Karpas-422 (cell line): Measurements from ENCODE around the gene TRIO. TPM values are rescaled to one million over a fixed set of nuclear protein-coding genes. Genes with fewer than 3 reads are reported as not detected.

Source experiments
- DNase-seq: peaks from one replicate; pipeline ENCODE4 v3.0.0-alpha.2; 2015
- H2AFZ ChIP-seq: fragments of 200-600 bp; sonication (generic); 2 replicates; pipeline ENCODE4 v1.6.1; 2014; ENCODE audit warnings: antibody characterized with exemption, low read length, mixed read lengths
- H3K27ac ChIP-seq: fragments of 200-600 bp; sonication (generic); 2 replicates; pipeline ENCODE4 v1.5.1; 2014; ENCODE audit warnings: mild to moderate bottlenecking, low read length, moderate library complexity
- H3K27me3 ChIP-seq: fragments of 200-600 bp; sonication (generic); 2 replicates; pipeline ENCODE4 v1.6.1; 2014; ENCODE audit warnings: low read length, mixed read lengths
- H3K36me3 ChIP-seq: fragments of 200-600 bp; sonication (generic); 2 replicates; pipeline ENCODE4 v1.6.1; 2014; ENCODE audit warnings: low read length, mixed read lengths; ENCODE audit not compliant: insufficient read depth
- H3K4me1 ChIP-seq: fragments of 200-600 bp; sonication (generic); 2 replicates; pipeline ENCODE4 v1.6.1; 2014; ENCODE audit warnings: mild to moderate bottlenecking, low read length, mixed read lengths
- H3K4me2 ChIP-seq: fragments of 200-600 bp; sonication (generic); 2 replicates; pipeline ENCODE4 v1.6.1; 2014; ENCODE audit warnings: low read length, low read depth, mild to moderate bottlenecking; ENCODE audit not compliant: poor library complexity, severe bottlenecking
- H3K4me3 ChIP-seq: fragments of 200-600 bp; sonication (generic); 2 replicates; pipeline ENCODE4 v1.5.1; 2014; ENCODE audit warnings: mild to moderate bottlenecking, antibody characterized with exemption, low read length, mixed read lengths
- H3K79me2 ChIP-seq: fragments of 200-600 bp; sonication (generic); 2 replicates; pipeline ENCODE4 v1.6.1; 2014; ENCODE audit warnings: mild to moderate bottlenecking, low read length, mixed read lengths
- H3K9ac ChIP-seq: fragments of 200-600 bp; sonication (generic); 2 replicates; pipeline ENCODE4 v1.6.0; 2014; ENCODE audit warnings: low read length
- H3K9me2 ChIP-seq: fragments of 200-600 bp; sonication (generic), shearing (Covaris generic); replicated peaks from 2 replicates; pipeline ENCODE4 v1.6.0; 2014; ENCODE audit warnings: mild to moderate bottlenecking, low read length, moderate library complexity; ENCODE audit not compliant: insufficient read depth
- H3K9me3 ChIP-seq: fragments of 300-700, 200-600 bp; sonication (generic); 2 replicates; pipeline ENCODE4 v1.6.1; 2014; ENCODE audit warnings: low read length, mixed read lengths
- H4K20me1 ChIP-seq: fragments of 200-600 bp; sonication (generic); 2 replicates; pipeline ENCODE4 v1.6.1; 2014; ENCODE audit warnings: mild to moderate bottlenecking, antibody characterized with exemption, low read length, low read depth; ENCODE audit not compliant: insufficient read depth
- total RNA-seq: library from RNA; depleted of rRNA; stranded (reverse); fragments of >200 nt; shearing (Covaris generic); gene quantifications from 2 replicates; pipeline ENCODE4 v1.2.3, GENCODE V29; 2014; ENCODE audit warnings: low replicate concordance

Gene TRIO
- total RNA-seq, 1 experiment from 2014 or later, result 0.04 TPM

DNA sequence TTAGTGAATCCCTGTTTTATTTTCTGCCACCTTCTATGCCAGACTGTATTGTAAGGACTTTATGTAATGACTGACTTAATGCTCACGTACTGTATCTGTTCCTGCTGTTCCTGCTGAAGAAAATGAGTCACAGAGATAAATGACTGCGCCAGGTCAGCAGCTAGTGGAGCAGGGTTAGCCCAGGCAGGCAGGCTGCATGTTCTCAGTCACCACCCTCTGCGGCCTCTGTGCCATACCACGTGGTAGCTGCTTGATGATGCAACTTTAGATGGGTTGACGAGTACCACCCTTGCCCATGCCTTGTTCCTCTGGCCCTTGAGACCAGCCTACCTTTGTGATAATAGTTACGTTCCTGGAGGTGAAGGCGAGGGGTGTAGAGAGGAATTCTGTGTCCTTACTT is 161.9 kb downstream of the TRIO start:
- DNase-seq, result no peak
- no peak overlapping the region for H3K9ac ChIP-seq
- H3K9me2 ChIP-seq, result no peaks in the 10 kb centered on the region; the same call in 1 of the 2 replicates
- H2AFZ ChIP-seq, result no peak overlapping the region
- no peak overlapping the region for H3K27ac ChIP-seq
- no peaks in the 10 kb centered on the region for H3K36me3 ChIP-seq
- no peaks in the 10 kb centered on the region for H3K27me3 ChIP-seq
- no peaks in the 10 kb centered on the region for H3K9me3 ChIP-seq
- H3K4me3 ChIP-seq, result no peak overlapping the region
- no peaks in the 10 kb centered on the region for H3K79me2 ChIP-seq
- H3K4me2 ChIP-seq, result no peak overlapping the region
- no peaks in the 10 kb centered on the region for H3K4me1 ChIP-seq
- H4K20me1 ChIP-seq, result no peaks in the 10 kb centered on the region

- H3K4me3 ChIP-seq, result no peak overlapping the region
- no peaks in the 10 kb centered on the region for H3K9me3 ChIP-seq
- H3K79me2 ChIP-seq, result no peaks in the 10 kb centered on the region
- H3K36me3 ChIP-seq, result no peaks in the 10 kb centered on the region
- H4K20me1 ChIP-seq, result no peaks in the 10 kb centered on the region
- H3K4me1 ChIP-seq, result no peaks in the 10 kb centered on the region
- H3K27ac ChIP-seq, result no peak overlapping the region
- no peak for DNase-seq
- no peak overlapping the region for H2AFZ ChIP-seq
- H3K27me3 ChIP-seq, result no peaks in the 10 kb centered on the region
- H3K4me2 ChIP-seq, result no peak overlapping the region
- no peak overlapping the region for H3K9ac ChIP-seq
- no peaks in the 10 kb centered on the region; the same call in 1 of the 2 replicates for H3K9me2 ChIP-seq
Measured at GRCh38 chr5:14306329-14306815, 163.2 kb downstream of the TRIO start.

DNA sequence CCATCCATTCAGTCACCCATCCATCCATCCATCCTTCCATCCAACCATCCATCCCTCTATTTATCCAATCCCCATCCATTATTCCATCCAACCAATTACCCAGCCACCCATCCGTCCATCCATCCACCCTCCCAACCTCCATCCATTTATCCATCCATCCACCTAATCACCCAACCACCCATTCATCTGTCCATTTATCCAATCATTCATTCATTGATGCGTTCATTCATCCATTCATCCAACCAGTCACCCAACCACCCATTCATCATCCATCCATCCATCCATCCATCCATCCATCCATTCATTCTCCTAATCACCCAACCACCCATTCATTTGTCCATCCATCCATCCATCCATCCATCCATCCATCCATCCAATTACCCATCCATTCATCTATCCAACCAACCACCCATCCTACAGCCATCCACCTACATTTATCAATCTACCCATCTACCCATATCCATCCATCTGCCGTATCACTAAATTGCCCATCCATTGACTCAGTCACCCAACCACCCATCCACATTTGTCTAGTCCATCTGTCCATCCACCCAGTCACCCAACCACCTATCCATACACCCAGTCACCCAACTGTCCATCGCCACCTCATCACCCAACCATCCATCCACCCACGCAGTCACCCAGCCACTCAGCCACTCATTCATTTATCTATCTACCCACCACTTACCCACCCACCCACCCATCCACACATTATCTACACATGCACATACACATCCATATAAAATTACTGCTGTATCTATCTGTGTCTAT is 165.4 kb downstream of the TRIO start:
- no peaks in the 10 kb centered on the region for H3K36me3 ChIP-seq

GRCh38 chr5:14309199-14309598 is 166.1 kb downstream of the TRIO start:
- Histone ChIP-seq H3K9me3 (no peaks in the 10 kb centered on the region), H4K20me1 (no peaks in the 10 kb centered on the region), H3K36me3 (no peaks in the 10 kb centered on the region), H3K27me3 (no peaks in the 10 kb centered on the region), H3K9ac (no peak overlapping the region), H2AFZ (no peak overlapping the region), H3K27ac (no peak overlapping the region), H3K9me2 (no peaks in the 10 kb centered on the region; the same call in 1 of the 2 replicates), H3K4me3 (no peak overlapping the region), H3K79me2 (no peaks in the 10 kb centered on the region), H3K4me2 (no peak overlapping the region), H3K4me1 (no peaks in the 10 kb centered on the region)
- DNase-seq, result no peak

More for the DNA sequence above, 165.4 kb downstream of the TRIO start:
- Histone ChIP-seq H4K20me1 (no peaks in the 10 kb centered on the region), H2AFZ (no peak overlapping the region), H3K4me2 (no peak overlapping the region), H3K4me3 (no peak overlapping the region), H3K9me2 (no peaks in the 10 kb centered on the region; the same call in 1 of the 2 replicates), H3K79me2 (no peaks in the 10 kb centered on the region), H3K9ac (no peak overlapping the region), H3K27ac (no peak overlapping the region), H3K27me3 (no peaks in the 10 kb centered on the region), H3K9me3 (no peaks in the 10 kb centered on the region), H3K4me1 (no peaks in the 10 kb centered on the region)
- no peak for DNase-seq

- Histone ChIP-seq H3K4me3 (no peak overlapping the region), H3K9me2 (no peaks in the 10 kb centered on the region; the same call in 1 of the 2 replicates), H3K9ac (no peak overlapping the region), H3K27me3 (no peaks in the 10 kb centered on the region), H3K9me3 (no peaks in the 10 kb centered on the region), H3K4me1 (no peaks in the 10 kb centered on the region), H3K36me3 (no peaks in the 10 kb centered on the region), H4K20me1 (no peaks in the 10 kb centered on the region), H2AFZ (no peak overlapping the region), H3K4me2 (no peak overlapping the region), H3K27ac (no peak overlapping the region), H3K79me2 (no peaks in the 10 kb centered on the region)
- DNase-seq, result no peak
Measured at GRCh38 chr5:14309878-14310531, 166.9 kb downstream of the TRIO start.

DNA sequence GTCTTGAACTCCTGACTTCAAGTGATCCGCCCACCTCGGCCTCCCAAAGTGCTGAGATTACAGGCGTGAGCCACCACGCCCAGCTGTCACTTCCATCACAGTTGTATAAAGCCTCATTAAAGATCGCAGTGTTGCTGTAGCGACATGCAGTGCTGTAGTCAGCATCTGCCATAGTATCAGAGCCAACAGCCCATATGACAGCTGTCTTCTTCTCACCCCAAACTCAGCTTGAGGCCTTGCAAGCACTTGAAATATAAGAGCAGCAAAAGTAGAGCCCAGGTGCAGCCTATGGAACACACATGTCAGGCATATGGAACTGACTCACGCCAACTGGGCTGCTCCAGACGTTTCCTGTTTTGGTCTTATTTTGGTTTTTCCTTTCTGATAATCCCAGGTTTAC is 167.8 kb downstream of the TRIO start:
- Histone ChIP-seq H3K79me2 (no peaks in the 10 kb centered on the region), H3K9me3 (no peaks in the 10 kb centered on the region), H3K9ac (no peak overlapping the region), H3K4me2 (no peak overlapping the region), H3K9me2 (no peaks in the 10 kb centered on the region; the same call in 1 of the 2 replicates), H4K20me1 (no peaks in the 10 kb centered on the region), H3K36me3 (no peaks in the 10 kb centered on the region), H3K27ac (no peak overlapping the region), H3K4me3 (no peak overlapping the region), H2AFZ (no peak overlapping the region), H3K27me3 (no peaks in the 10 kb centered on the region), H3K4me1 (no peaks in the 10 kb centered on the region)
- no peak for DNase-seq

DNA sequence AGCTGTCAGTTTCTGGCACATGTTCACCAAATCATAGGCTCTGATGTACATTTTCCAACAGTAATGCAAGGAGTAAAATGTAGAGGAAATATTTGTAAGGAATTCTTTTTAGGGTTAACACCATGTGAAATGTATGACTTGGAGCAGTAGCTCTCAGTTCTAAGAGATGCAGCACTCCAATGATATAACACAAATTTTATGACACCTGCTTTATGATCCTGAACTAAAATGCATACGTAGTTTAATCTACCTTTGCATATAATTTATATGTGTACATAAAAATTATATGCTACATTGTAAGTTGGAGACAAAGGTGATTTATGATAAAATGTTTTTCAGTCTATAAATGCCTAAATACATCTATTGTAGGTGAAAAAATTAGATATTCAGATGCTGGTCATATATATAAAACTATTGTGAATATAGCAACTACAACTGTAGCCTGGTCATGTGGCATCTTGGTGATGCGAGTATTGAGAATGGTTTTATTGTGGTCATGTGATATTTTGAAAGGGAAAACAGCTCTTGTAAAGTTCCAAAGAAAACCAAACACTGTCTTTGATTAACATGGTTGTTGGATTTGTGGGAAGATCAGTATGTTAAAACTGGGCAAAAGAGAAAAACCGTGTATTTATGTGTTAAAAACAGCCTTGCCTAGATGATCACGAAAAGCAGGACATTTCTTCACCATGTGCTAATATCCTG is 171.0 kb downstream of the TRIO start:
- no peaks in the 10 kb centered on the region for H3K4me1 ChIP-seq
- no peak overlapping the region for H3K27ac ChIP-seq
- no peaks in the 10 kb centered on the region for H3K36me3 ChIP-seq
- no peaks in the 10 kb centered on the region for H3K9me3 ChIP-seq
- H3K9ac ChIP-seq, result no peak overlapping the region
- H2AFZ ChIP-seq, result no peak overlapping the region
- no peak overlapping the region for H3K4me2 ChIP-seq
- DNase-seq, result no peak
- H3K4me3 ChIP-seq, result no peak overlapping the region
- H4K20me1 ChIP-seq, result no peaks in the 10 kb centered on the region
- no peaks in the 10 kb centered on the region for H3K79me2 ChIP-seq
- H3K9me2 ChIP-seq, result no peaks in the 10 kb centered on the region
- H3K27me3 ChIP-seq, result no peaks in the 10 kb centered on the region

- H3K4me1 ChIP-seq, result no peaks in the 10 kb centered on the region
- H3K36me3 ChIP-seq, result no peaks in the 10 kb centered on the region
- H3K4me2 ChIP-seq, result no peak overlapping the region
- no peaks in the 10 kb centered on the region for H3K9me3 ChIP-seq
- no peaks in the 10 kb centered on the region for H3K79me2 ChIP-seq
- H3K27ac ChIP-seq, result no peak overlapping the region
- H3K9me2 ChIP-seq, result no peaks in the 10 kb centered on the region
- no peak overlapping the region for H3K4me3 ChIP-seq
- H2AFZ ChIP-seq, result no peak overlapping the region
- H3K9ac ChIP-seq, result no peak overlapping the region
- no peaks in the 10 kb centered on the region for H3K27me3 ChIP-seq
- no peaks in the 10 kb centered on the region for H4K20me1 ChIP-seq
- no peak for DNase-seq
Measured at GRCh38 chr5:14316471-14316870, 173.3 kb downstream of the TRIO start.
